GM11168 (cell line): ENCODE measurements around the gene SH3TC2.

ENCODE experiments used
- in situ Hi-C: fragments of 300-500 bp; cut with MboI; formaldehyde crosslinking; loops from one replicate; pipeline ENCODE4 v1.12.0; 2022; ENCODE audit warnings: low sequenced_read_pairs; ENCODE audit not compliant: unreplicated experiment

SH3TC2 gene

DNA sequence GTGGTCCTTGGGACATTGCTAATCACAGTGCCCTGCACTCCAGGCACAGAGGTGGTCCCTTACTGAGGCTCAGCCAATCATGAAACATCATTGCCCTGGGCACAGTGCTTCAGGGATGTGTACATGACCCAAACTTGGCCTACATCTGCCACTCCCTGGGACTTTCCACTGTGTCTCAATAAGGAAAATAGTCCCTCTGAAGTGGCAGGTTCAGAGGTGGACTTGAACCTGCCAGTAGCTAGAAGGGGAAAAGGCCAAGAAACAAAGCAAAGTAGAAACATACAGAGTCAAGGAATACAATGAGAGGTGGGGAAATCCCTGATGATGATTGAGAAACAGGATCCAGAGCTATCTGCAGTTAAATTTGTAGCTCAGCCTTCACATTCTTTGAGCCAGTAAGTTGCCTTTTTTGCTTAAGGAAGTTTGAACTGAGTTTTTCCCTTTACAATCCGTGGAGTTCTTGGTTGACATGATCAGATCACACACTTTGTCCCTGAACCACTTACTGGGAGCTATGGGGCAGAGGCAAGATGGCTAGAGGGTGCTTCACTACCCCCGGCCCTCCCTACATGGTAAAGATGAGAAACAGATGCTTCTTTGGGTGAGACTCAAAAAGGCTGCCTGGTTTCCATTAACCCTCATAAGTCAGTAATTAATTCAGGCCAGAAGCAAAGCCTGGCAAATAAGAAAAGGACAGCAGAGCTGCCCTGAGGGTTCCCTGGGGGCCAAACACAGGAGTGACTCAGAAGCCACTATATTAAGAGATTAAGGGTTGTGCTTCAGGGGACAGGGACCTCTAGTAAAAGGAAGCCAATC, 57.6 kb downstream of the SH3TC2 start:
- in situ Hi-C loops = no loop called here

- in situ Hi-C loops = no loop called here
These were observed 58.3 kb downstream of the SH3TC2 start for GRCh38 chr5:149004559-149004958.

DNA sequence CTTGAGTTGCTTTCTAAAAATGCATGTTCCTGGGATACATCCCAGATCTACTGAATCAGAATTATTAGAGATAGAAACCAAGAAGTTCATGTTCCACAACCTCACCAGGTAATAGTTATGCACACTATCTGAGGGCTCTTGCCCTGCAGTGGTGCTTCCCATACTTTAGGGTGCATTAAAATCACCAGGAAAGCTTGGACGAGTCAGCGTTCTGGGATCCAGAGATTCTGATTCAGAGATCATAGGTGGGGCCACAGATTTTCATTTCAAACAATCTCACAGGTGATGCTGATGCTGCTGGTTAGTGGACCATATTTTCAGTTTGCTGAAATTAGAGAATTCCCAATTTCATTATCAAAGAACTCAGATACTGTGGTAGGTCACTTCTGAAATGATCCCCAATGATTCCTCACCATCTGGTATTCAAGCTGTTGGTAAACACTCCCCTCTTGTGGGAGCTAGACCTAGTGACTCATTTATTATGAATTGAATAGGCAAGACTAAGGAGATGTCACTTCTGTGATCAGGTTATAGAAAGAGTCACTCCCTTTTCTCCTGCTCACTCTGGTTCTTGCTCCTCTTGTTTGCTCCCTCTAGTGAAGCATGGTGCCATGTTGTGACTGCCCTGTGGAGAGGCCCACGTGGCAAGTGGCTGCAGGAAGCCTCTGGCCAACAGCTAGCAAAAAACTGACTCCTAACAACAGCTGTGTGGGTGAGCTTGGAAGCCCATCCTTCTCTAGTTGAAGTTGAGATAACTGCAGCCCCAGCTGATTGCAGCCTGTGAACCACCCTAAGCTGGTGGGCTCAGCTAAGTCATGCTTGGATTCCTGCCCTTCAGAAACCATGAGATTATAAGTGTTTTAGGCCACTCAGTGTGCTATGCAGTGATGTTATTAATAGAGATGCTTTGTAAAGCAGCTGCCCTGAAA, 59.8 kb downstream of the SH3TC2 start:
- in situ Hi-C loops = no loop called here

DNA sequence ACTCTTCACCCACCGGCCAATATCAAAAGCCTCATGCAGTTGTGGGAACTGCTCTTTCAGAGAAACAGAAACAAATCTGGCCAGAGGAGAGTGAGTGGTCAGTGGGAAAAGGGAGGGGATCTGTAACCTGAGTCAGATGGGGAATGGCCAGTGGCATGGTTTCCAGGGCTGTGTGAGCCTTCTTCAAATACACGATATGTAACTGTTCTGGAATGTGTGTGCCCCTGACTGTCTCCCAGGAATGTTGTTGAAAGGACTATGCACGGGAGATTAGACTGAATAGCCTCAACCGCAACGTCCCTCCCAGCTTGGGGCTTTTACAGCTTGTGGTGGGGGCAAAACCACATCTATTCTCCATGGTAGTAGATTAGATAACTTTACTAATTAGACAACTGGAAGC, 60.8 kb downstream of the SH3TC2 start:
- in situ Hi-C loops = no loop called here

GRCh38 chr5:149001162-149001561, 61.7 kb downstream of the SH3TC2 start:
- in situ Hi-C loops = no loop called here

GRCh38 chr5:148999741-149000140, 63.1 kb downstream of the SH3TC2 start:
- in situ Hi-C loops = no loop called here

DNA sequence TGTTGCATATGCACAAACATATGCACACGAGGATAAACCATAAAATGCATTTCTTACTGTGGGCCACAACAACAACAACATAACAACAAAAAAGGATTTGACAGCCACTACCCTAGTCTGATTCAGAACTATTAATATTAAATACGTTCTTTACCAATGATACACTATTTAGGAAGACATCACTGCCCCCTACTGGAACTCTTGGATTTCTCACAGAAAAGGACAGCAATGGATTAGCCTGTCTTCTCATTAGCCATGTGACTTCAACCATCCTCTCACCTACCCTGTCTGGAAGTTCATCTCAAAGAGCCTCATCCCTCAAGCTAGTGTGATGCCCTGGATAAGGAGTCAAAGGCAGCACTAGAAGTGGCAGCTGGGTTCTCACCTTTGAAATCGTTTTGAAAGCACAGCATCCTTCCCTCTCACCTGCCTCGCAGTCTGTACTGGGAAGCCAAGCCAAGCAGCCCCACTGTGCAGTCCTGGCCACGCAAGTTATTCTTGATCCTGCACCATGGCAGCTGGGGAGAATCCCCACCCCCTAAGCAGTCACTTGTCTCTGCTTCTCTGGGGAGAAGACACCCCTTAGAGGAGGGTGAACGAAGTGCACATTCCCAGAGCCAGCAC, 64.6 kb downstream of the SH3TC2 start:
- in situ Hi-C loops = no loop called here

- in situ Hi-C loops = no loop called here
These were observed 66.6 kb downstream of the SH3TC2 start for GRCh38 chr5:148996270-148996669.

GRCh38 chr5:148995791-148996190, 67.1 kb downstream of the SH3TC2 start:
- in situ Hi-C loops = no loop called here

- in situ Hi-C loops = no loop called here
These were observed 69.5 kb downstream of the SH3TC2 start for GRCh38 chr5:148993283-148993936.

- in situ Hi-C loops = no loop called here
These were observed 70.6 kb downstream of the SH3TC2 start for GRCh38 chr5:148992265-148992664.

GRCh38 chr5:148991566-148991965, 71.3 kb downstream of the SH3TC2 start:
- in situ Hi-C loops = no loop called here

DNA sequence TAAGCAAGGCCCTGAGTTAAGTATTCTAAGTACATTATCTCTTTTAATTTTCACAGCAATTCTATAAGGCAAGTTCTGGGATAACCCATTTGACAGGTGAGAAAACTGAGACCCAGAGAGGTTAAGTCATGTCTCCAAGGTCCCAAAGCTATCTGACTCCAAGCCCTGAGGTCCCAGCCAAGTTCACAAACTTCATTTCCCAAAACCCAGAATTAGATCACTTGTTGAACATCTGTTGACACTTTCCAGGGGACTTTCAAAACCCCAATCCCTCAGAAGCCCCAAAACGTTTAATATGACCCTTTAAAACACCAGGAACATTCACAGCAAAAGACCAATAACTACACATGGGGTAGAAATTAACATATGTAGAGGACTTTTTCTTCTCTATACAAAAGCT, 72.0 kb downstream of the SH3TC2 start:
- in situ Hi-C loops = no loop called here

GRCh38 chr5:148989567-148989966, 73.3 kb downstream of the SH3TC2 start:
- in situ Hi-C loops = no loop called here

DNA sequence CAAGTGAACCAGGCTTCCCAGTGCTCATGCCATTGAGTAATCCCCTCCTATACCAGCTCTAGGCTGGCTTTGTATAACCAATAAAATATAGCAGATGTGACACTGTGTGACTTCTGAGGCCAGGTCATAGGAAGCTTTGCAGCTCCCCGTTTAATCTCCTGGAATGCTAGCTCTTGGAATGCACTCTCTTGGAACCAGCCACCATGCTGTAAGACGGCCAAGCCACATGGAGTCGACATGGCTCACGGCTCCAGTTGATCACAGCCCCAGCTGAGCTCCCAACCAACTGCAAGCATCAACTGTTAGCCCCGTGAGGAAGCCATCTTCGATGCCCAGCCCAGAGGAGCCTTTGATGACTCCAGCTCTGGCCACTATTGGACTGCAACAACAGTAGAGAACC, 74.5 kb downstream of the SH3TC2 start:
- in situ Hi-C loops = no loop called here

- in situ Hi-C loops = no loop called here
These were observed 76.2 kb downstream of the SH3TC2 start for GRCh38 chr5:148986636-148987035.

DNA sequence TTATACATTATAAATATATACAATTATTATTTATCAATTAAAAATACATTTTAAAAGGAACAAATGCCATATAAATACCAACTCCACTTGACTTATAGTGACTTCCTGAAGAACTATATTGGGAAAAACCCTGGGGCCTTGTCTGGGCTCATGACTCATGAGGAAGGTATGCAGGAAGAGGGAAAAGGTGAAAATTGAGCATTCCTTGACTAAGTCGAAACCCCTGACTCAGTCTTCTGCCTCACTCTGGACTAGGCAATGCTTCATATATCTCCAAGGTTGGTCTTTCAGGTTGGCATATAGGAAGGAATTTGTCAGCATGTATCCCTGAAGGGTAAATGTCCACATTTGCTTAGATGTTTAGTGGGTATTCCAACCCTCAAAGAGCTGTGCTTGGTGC, 78.5 kb downstream of the SH3TC2 start:
- in situ Hi-C loops = no loop called here

- in situ Hi-C loops = no loop called here
These were observed 81.5 kb downstream of the SH3TC2 start for GRCh38 chr5:148981353-148981752.

- in situ Hi-C loops = no loop called here
These were observed 82.1 kb downstream of the SH3TC2 start for GRCh38 chr5:148980731-148981130.

GRCh38 chr5:148979083-148979723, 83.7 kb downstream of the SH3TC2 start:
- in situ Hi-C loops = no loop called here
